CD4-positive, alpha-beta T cell treated with Interleukin-6 for 4 hours (primary cell): ENCODE measurements around the gene VPS37C.
A peak's percentile ranks its signal among the peaks of the same experiment; 100 is the strongest.
"Not testable (repeated sequence)": the region's sequence is repeated elsewhere in the genome, so short reads cannot be mapped to it uniquely, and the experiment has no call there.

ENCODE experiments used
- DNase-seq: peaks from one replicate; pipeline ENCODE4 v3.0.0-alpha.2; 2020; ENCODE audit warnings: mixed read lengths

The VPS37C gene

GRCh38 chr11:61115498-61116224, 45.6 kb downstream of the VPS37C start:
- no peak for DNase-seq

GRCh38 chr11:61114913-61115312, 46.3 kb downstream of the VPS37C start:
- peak; percentile 36 for DNase-seq

DNA sequence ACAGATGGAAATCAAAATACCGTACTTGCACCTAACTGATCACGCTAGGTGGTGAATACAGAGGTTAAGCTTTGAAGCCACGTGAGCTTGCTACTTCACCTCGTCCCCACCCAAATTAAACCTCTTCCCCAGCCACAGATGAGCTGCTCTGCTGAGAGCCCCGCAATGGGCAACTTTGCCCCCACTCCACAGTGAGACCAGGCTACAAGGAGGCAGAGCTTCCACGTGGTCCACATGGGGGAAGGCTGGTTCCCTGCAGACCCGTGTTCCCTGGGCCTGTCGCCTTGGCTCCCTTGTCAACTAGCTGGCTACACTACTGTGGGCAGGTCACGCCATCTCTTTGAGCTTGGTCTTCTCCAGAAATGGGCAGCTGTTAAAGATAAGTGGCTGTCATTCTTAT, 48.0 kb downstream of the VPS37C start:
- no peak for DNase-seq

- DNase-seq = no peak
Observed at GRCh38 chr11:61112575-61112974, 48.7 kb downstream of the VPS37C start.

- DNase-seq = peak; percentile 74
Observed at GRCh38 chr11:61111786-61112517, 49.3 kb downstream of the VPS37C start.

- no peak for DNase-seq
Observed at GRCh38 chr11:61111050-61111435, 50.2 kb downstream of the VPS37C start.

GRCh38 chr11:61110255-61111049, 50.8 kb downstream of the VPS37C start:
- no peak for DNase-seq

GRCh38 chr11:61109671-61110070, 51.6 kb downstream of the VPS37C start:
- DNase-seq = no peak

DNA sequence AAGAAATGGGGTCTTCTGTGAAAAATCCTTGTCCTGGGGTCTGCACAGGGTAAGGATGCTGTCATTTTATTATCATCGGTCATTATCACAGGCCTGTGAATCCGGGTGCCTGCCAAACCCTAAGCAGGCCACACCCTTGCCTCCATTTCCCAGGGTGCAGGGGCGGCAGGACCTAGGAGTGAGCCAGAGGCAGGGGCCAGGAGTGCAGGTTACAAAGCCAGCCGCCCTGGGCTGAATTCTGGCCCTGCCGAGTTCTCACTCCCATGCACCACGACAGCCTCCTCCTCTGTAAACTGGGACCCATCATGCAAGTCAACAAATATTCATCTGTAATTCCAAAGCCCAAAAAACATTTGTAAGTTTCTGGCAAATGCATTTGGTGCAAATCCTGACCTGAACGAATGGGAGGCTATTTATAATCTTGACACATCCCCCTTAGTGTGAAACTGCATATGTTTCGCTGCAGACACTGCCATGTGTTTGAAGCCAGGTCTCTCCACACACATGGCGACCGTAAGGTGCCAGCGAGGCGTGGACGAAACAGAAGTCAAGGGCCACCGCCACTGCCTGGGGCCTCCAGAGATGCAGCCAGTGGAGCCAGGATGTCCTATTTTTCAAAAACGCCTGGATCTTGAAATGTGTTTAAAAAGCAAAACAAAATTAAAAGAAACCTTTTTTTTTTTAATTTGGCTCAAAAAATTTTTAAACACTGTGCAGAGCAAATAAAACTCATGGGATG, 52.2 kb downstream of the VPS37C start:
- no peak for DNase-seq

- no peak for DNase-seq
Observed at GRCh38 chr11:61107888-61108287, 53.3 kb downstream of the VPS37C start.

DNA sequence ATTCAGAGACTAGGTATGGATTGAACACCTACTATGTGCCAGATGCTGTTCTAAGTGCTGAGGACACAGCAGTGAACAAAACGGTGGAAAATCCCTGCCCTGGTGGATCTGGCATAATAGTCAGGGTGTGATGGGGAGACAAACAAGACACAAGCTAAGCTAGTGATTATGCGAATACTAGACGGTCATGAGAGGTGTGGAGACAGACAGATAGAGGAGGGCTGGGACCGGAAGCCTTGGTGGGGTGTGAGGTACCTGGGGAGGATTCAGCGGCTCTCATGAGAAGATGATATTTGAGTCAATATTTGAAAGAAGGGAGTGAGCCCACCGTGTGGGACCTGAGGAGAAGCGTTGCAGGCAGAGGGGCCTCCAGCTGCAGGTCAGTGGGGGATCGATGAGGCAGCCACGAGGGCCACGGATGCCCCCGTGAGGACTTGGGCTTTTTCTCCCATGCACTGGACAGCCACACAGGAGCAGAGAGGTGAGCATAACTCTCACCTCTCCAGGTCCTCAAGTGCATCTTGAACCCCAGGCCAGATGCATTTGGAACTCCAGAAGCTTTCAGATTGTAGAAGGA, 54.2 kb downstream of the VPS37C start:
- peak; percentile 49 for DNase-seq

- no peak for DNase-seq
Observed at GRCh38 chr11:61106296-61106695, 54.9 kb downstream of the VPS37C start.

DNA sequence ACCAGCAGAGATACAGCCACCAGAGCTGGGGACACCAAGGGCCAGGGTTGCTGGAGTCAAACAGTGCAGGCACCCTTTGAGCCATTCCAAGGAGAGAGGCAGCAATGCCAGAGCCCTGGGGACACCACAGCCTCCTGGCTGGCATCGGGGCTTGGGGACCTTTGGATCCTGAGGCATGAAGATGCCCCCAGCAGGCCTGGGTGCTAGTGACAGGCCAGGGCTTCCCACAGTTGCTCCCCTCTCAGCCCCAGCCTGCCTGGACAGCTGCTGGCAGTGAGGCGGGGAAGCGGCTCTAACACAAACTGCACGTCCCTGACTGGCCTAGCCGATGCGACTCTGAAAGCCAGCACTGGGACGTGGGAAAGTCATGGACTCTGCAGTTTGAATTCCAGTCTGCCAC, 56.3 kb downstream of the VPS37C start:
- no peak for DNase-seq

- DNase-seq = no peak
Observed at GRCh38 chr11:61103851-61104423, 57.3 kb downstream of the VPS37C start.

DNA sequence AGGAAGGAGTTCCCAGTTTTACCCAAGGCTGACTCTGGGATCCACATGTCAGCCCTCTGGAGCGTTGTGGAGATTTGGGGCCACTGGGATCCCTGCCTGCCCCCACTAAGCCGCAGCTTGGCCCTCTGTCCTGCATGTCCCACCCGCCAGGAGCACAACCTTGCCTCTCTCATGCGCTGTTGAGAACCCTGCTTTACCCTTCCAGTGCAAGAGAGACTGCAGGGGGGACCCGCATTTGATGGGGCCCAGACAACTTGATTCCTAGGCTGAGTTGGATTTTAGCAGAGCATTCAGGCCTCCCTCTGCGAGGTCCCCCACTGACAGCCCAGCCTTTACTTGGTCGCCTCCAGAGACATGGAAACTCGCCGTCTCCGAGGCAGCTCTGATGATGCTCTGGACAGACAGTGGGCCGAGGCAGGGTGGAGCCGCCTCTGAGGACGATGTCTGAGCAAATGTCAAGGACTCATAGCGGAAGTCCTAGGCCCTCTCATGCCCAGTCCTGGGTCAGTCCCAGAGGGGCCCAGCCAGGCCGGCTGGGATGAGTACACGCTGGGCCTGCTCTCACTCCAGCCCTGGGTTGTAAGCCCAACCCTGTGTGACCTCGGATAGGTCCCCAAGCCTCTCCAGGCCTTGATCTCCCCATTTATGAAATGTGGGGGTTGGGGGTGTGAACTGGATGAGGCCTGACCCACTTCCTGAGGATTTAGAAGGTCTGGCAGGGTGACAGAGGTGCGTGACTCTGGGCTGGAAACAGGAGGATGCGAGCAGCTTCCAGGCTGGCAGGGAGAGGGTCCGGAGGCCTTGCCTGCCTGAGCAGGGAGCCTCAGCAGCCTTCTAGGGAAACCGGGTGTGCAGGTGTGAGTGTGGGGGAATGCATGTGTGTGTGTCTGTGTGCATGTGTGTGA, 58.3 kb downstream of the VPS37C start:
- DNase-seq = peak; percentile 52

GRCh38 chr11:61098778-61099177, 62.4 kb downstream of the VPS37C start:
- DNase-seq = no peak

DNA sequence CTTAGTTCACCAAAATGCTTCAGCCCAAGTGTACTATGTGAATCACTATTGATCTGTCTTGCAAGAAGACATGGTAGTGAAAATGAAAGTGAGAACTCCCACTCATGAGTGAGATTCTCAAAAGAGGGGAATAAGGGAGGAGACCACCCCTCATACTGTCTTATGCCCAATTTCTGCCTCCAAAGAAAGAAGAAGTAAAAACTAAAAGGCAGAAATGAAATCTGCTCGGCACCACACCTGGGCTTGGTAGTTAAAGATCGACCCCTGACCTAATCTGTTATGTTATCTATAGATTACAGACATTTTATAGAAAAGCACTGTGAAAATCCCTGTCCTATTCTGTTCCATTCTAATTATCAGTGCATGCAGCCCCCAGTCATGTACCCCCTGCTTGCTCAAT, 63.0 kb downstream of the VPS37C start:
- DNase-seq = not testable (repeated sequence)

- no peak for DNase-seq
Observed at GRCh38 chr11:61095021-61095420, 66.2 kb downstream of the VPS37C start.

- not testable (repeated sequence) for DNase-seq
Observed at GRCh38 chr11:61094167-61094566, 67.1 kb downstream of the VPS37C start.

- DNase-seq = no peak
Observed at GRCh38 chr11:61092908-61093763, 68.1 kb downstream of the VPS37C start.
